Measurements from ENCODE around the gene ACTG1. TPM values are rescaled to one million over a fixed set of nuclear protein-coding genes. Genes with fewer than 3 reads are reported as not detected.

Gene ACTG1
- total and polyA plus RNA-seq, 9 donors: 810 to 1,698 (median 1,452) TPM

GRCh38 chr17:81499601-81499970 lies 13.0 kb downstream of the ACTG1 start:
- no peak overlapping the region for H3K4me3 ChIP-seq (ENCODE audit: low read length)
- no peaks in the 10 kb centered on the region for H3K9me3 ChIP-seq (replicated peaks; ENCODE audit: control insufficient read depth, low read depth, low read length)
- no peaks in the 10 kb centered on the region for H3K36me3 ChIP-seq (ENCODE audit: control insufficient read depth, insufficient read depth, low read length)
- H3K27ac ChIP-seq (ENCODE audit: low read length): no peak overlapping the region
- no peak for DNase-seq
- H3K27me3 ChIP-seq (ENCODE audit: control insufficient read depth, insufficient read depth, low read length): peaks cover 9% of the 10 kb centered on the region
- peaks cover 10% of the 10 kb centered on the region for H3K4me1 ChIP-seq (ENCODE audit: control insufficient read depth, insufficient read depth, low read length)
- WGBS (ENCODE audit: insufficient coverage): 62% methylated on average over 10 of the region's 12 CpGs

- Histone ChIP-seq H3K4me1 (ENCODE audit: control insufficient read depth, insufficient read depth, low read length) (peaks cover 15% of the 10 kb centered on the region), H3K36me3 (ENCODE audit: control insufficient read depth, insufficient read depth, low read length) (no peaks in the 10 kb centered on the region), H3K4me3 (ENCODE audit: low read length) (no peak overlapping the region), H3K9me3 (replicated peaks; ENCODE audit: control insufficient read depth, low read depth, low read length) (no peaks in the 10 kb centered on the region), H3K27me3 (ENCODE audit: control insufficient read depth, insufficient read depth, low read length) (peaks cover 11% of the 10 kb centered on the region), H3K27ac (ENCODE audit: low read length) (no peak overlapping the region)
- DNase-seq: no peak
- 61% methylated on average over 64 of the region's 64 CpGs for WGBS (ENCODE audit: insufficient coverage)
These were observed 13.5 kb downstream of the ACTG1 start for GRCh38 chr17:81498953-81499600.

GRCh38 chr17:81494626-81495377 lies 17.8 kb downstream of the ACTG1 start:
- Histone ChIP-seq H3K36me3 (ENCODE audit: control insufficient read depth, insufficient read depth, low read length) (no peaks in the 10 kb centered on the region), H3K4me1 (ENCODE audit: control insufficient read depth, insufficient read depth, low read length) (peaks cover 22% of the 10 kb centered on the region), H3K4me3 (ENCODE audit: low read length) (no peak overlapping the region), H3K9me3 (replicated peaks; ENCODE audit: control insufficient read depth, low read depth, low read length) (no peaks in the 10 kb centered on the region), H3K27ac (ENCODE audit: low read length) (no peak overlapping the region), H3K27me3 (ENCODE audit: control insufficient read depth, insufficient read depth, low read length) (peaks cover 28% of the 10 kb centered on the region)
- 23% methylated on average over 2 of the region's 8 CpGs for whole genome bisulfite sequencing (ENCODE audit: insufficient coverage)
- DNase-seq: peak; percentile 82

DNA sequence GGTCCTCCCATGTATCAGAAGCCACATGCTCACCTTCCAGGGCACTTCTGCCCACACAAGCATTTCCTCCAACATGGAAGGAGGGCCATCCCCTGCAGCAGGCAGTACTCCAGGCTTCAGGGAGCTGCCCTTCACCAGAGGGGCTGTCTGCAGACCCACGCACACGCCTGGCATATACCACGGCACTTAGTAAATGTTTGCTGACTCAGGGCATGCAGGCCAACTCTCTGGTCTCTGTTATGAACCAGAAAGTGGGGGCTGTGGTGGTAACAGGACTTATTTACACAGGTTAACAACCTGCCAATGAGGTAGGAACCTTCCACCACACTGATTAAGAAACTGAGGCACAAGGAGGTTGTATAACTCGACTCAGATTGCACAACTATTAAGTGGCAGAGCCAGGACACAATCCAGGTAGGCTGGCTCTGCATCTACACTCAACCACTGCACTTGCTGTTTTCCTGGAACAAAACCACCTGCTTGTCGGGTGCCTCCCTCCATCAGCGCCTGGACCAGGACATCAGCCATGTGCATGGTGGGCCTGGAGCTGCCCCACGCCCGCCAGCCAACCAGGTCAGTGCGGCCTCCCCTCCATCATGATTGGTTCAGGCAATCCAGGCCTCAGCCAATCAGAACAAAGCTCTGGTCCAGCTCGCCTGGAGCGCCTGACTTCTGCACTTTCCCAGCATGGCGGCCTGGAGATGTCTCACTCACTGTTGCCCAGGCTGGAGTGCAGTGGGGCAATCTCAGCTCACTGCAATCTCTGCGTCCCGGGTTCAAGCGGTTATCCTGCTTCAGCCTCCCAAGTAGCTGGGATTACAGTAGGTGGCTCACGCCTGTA lies 19.2 kb downstream of the ACTG1 start:
- Histone ChIP-seq H3K4me3 (ENCODE audit: low read length) (no peak overlapping the region), H3K4me1 (ENCODE audit: control insufficient read depth, insufficient read depth, low read length) (peaks cover 29% of the 10 kb centered on the region), H3K27ac (ENCODE audit: low read length) (no peak overlapping the region), H3K36me3 (ENCODE audit: control insufficient read depth, insufficient read depth, low read length) (no peaks in the 10 kb centered on the region), H3K9me3 (replicated peaks; ENCODE audit: control insufficient read depth, low read depth, low read length) (no peaks in the 10 kb centered on the region), H3K27me3 (ENCODE audit: control insufficient read depth, insufficient read depth, low read length) (peaks cover 24% of the 10 kb centered on the region)
- DNase-seq: no peak
- WGBS (ENCODE audit: insufficient coverage): 79% methylated on average over 15 of the region's 16 CpGs

GRCh38 chr17:81492706-81493105 lies 19.9 kb downstream of the ACTG1 start:
- Histone ChIP-seq H3K4me3 (ENCODE audit: low read length) (no peak overlapping the region), H3K9me3 (replicated peaks; ENCODE audit: control insufficient read depth, low read depth, low read length) (no peaks in the 10 kb centered on the region), H3K36me3 (ENCODE audit: control insufficient read depth, insufficient read depth, low read length) (no peaks in the 10 kb centered on the region), H3K27me3 (ENCODE audit: control insufficient read depth, insufficient read depth, low read length) (peaks cover 24% of the 10 kb centered on the region), H3K4me1 (ENCODE audit: control insufficient read depth, insufficient read depth, low read length) (peaks cover 32% of the 10 kb centered on the region), H3K27ac (ENCODE audit: low read length) (no peak overlapping the region)
- no peak for DNase-seq
- WGBS (ENCODE audit: insufficient coverage): 78% methylated on average over 6 of the region's 9 CpGs

DNA sequence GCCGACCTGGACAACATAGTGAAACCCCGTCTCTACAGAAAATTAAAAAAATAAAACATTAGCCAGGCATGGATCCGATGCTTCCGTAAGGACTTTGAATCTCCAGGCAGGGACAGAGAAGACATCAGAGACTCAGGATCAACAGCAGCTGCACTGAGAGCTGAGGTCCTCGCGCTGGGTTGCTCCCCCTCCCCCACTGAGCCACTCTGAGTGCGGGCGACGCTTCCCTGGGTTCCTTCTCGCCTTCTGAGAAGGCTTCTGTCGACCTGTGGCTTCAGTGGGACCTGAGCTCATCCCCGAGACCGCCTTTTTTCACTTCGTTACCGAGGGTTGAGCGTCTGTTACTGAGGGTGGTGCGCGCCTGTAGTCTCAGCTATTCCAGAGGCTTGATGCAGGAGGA lies 20.4 kb downstream of the ACTG1 start:
- peaks cover 36% of the 10 kb centered on the region for H3K4me1 ChIP-seq (ENCODE audit: control insufficient read depth, insufficient read depth, low read length)
- no peaks in the 10 kb centered on the region for H3K9me3 ChIP-seq (replicated peaks; ENCODE audit: control insufficient read depth, low read depth, low read length)
- H3K27ac ChIP-seq (ENCODE audit: low read length): no peak overlapping the region
- H3K36me3 ChIP-seq (ENCODE audit: control insufficient read depth, insufficient read depth, low read length): no peaks in the 10 kb centered on the region
- H3K4me3 ChIP-seq (ENCODE audit: low read length): no peak overlapping the region
- no peak for DNase-seq
- 42% methylated on average over 15 of the region's 18 CpGs for WGBS (ENCODE audit: insufficient coverage)
- H3K27me3 ChIP-seq (ENCODE audit: control insufficient read depth, insufficient read depth, low read length): peaks cover 24% of the 10 kb centered on the region

DNA sequence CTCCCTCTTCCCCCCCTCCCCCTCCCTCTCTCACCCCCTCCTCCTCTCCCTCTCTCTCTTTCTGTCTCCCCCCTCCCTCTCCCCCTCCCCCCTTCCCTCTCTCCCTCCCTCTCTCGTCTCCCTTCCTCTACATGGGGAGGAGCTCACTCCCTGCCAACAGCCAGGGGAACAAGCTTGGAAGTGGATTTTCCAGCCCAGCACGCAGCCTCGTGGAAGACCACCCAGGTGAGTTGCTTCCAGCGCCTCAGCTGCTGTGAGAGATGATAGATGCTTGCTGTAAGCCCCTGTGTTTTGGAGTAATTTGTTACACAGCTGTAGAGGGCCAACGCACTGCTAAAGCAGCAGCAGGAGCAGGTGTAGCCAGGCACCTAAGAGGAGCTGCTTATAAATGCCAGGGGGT lies 20.8 kb downstream of the ACTG1 start:
- no peak for DNase-seq
- no peak overlapping the region for H3K4me3 ChIP-seq (ENCODE audit: low read length)
- H3K27ac ChIP-seq (ENCODE audit: low read length): no peak overlapping the region
- no peaks in the 10 kb centered on the region for H3K9me3 ChIP-seq (replicated peaks; ENCODE audit: control insufficient read depth, low read depth, low read length)
- H3K27me3 ChIP-seq (ENCODE audit: control insufficient read depth, insufficient read depth, low read length): peaks cover 24% of the 10 kb centered on the region
- H3K4me1 ChIP-seq (ENCODE audit: control insufficient read depth, insufficient read depth, low read length): peaks cover 37% of the 10 kb centered on the region
- WGBS (ENCODE audit: insufficient coverage): 9% methylated on average over 4 of the region's 5 CpGs
- H3K36me3 ChIP-seq (ENCODE audit: control insufficient read depth, insufficient read depth, low read length): no peaks in the 10 kb centered on the region

DNA sequence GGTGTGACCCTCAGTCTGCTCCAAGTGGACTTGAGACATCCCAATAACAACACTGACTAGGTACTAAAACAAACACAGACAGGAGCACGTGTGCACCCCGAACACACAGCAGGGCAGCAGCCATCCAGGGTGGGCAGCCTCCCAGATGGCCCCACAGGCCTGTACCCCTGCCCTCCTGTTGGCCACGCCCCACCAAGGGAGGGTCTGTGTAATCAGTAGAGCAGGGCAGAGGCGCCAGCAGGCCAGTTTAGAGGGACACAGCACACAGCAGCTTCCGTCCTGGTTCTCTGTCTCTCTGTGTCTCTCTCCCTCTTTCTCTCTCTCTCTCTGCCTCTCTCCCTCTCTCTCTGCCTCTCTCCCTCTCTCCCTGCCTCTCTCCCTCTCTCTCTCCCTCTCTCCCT lies 21.4 kb downstream of the ACTG1 start:
- no peaks in the 10 kb centered on the region for H3K36me3 ChIP-seq (ENCODE audit: control insufficient read depth, insufficient read depth, low read length)
- H3K27me3 ChIP-seq (ENCODE audit: control insufficient read depth, insufficient read depth, low read length): peaks cover 24% of the 10 kb centered on the region
- H3K4me3 ChIP-seq (ENCODE audit: low read length): no peak overlapping the region
- no peak for DNase-seq
- no peak overlapping the region for H3K27ac ChIP-seq (ENCODE audit: low read length)
- no peaks in the 10 kb centered on the region for H3K9me3 ChIP-seq (replicated peaks; ENCODE audit: control insufficient read depth, low read depth, low read length)
- 20% methylated on average over 4 of the region's 5 CpGs for WGBS (ENCODE audit: insufficient coverage)
- peaks cover 37% of the 10 kb centered on the region for H3K4me1 ChIP-seq (ENCODE audit: control insufficient read depth, insufficient read depth, low read length)

DNA sequence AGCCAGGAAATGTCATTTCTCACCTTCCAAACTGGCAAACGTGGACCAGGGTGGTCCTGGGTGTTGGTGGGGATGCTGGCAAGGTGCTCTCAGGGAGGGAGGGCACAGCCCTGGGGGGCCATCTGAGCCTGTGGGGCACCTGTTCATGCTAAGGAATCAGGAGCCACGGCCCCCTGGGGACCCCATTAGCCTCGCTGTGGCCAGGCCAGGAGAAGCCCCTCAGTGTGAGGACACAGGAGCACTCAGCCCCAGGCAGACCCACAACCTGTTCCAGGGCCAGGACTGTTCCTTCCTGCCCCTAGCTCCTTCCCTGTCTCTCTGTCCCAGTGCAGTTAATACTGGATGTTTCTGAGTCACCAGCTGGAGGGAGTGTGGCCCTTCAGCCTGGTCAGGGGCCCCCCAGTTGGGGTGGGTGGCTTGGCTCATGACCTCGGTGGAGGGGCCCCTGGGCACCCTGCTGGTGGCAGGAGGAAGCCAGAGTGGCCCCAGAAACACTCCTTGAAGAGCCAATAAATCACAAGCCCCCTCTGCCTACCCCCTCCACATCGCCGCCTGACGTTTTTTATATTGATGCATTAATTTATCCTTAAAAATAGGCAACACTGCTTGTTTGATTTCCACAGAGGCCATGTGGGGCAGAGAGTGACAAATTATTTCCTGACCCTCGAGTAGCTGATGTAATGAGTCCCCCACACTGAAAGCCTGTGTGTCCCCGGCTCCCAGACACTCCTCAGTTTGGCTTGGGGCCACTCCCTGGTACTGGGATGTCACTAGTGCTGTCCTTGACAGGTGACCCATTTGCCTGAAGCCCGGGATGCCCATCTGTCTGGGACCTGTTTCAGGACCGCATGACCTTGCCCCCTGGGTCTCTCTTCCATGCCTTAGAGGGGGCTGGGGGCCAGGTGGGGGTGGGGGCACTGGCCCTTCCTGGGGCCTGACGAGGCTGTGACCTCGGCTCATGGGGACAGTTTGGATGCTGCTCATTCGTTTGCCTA lies 22.3 kb downstream of the ACTG1 start:
- H3K9me3 ChIP-seq (replicated peaks; ENCODE audit: control insufficient read depth, low read depth, low read length): no peaks in the 10 kb centered on the region
- no peak overlapping the region for H3K4me3 ChIP-seq (ENCODE audit: low read length)
- peaks cover 24% of the 10 kb centered on the region for H3K27me3 ChIP-seq (ENCODE audit: control insufficient read depth, insufficient read depth, low read length)
- H3K27ac ChIP-seq (ENCODE audit: low read length): no peak overlapping the region
- DNase-seq: no peak
- 37% methylated on average over 7 of the region's 14 CpGs for WGBS (ENCODE audit: insufficient coverage)
- H3K4me1 ChIP-seq (ENCODE audit: control insufficient read depth, insufficient read depth, low read length): peaks cover 37% of the 10 kb centered on the region
- H3K36me3 ChIP-seq (ENCODE audit: control insufficient read depth, insufficient read depth, low read length): no peaks in the 10 kb centered on the region

All from muscle of leg (tissue), 11 donors.